T follicular helper cell (primary cell): ENCODE measurements around the gene UBE4B.

ENCODE experiments used
- DNase-seq: peaks from one replicate; pipeline ENCODE4 v3.0.0-alpha.2; 2020; ENCODE audit warnings: low read depth

UBE4B gene

GRCh38 chr1:10033359-10033845 is 644 bp downstream of the UBE4B start:
- DNase-seq, result no peak

DNA sequence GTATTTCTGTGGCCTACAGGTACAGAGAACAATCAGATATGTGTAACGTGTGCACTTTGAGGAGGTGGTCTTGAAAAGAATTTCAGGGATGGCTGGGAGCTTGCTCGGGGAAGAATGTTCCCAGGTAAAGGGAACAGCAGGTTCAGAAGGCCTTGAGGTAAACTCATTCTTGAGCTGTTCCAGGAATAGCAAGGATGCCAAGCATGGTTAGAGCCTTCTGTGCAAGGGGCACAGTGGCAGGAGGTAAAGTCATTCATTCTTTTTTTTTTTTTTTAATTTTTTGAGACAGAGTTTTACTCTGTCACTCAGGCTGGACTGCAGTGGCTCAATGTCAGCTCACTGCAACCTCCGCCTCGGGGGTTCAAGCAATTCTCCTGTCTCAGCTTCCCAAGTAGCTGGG is 10.0 kb downstream of the UBE4B start:
- DNase-seq, result no peak

GRCh38 chr1:10045480-10046355 is 13.0 kb downstream of the UBE4B start:
- no peak for DNase-seq

DNA sequence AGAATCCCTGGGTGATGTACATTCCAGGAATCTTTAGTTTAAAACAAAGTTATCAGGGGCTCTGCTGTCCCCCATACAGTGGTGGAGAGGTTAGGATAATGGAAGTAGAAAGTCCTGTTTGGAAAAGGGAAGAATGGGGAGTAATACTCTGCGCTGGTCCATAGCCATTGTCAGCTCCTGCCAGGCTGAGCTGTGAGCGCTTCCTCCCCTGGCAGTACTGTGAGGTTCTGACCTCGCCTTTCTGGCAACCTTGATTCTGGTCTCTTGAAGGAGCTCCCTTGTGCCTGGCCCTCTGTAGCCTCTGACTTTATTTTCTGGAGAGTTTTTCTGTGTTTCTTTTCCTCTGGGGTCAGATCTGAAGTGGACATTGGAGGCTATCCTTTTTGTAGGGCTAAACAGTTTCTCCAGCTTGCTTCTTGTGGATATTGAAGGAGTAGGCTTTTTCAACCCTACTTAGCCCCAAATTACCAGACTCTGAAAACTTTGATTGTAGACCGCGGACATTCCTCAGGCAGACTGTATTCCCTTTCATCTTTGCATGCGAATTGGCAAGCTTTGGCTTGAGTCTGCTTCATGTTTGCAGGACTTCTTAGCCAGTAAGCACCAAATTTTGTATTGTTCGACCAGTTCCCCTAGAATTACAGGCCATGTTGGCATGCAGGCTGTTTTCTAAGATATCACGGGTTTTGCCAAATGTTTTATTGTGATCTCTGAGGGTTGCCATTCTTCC is 13.8 kb downstream of the UBE4B start:
- DNase-seq, result no peak

GRCh38 chr1:10048601-10049000 is 15.8 kb downstream of the UBE4B start:
- DNase-seq, result no peak

GRCh38 chr1:10050611-10051010 is 17.9 kb downstream of the UBE4B start:
- DNase-seq, result no peak

- DNase-seq, result no peak
Observed at GRCh38 chr1:10051656-10052055, 18.9 kb downstream of the UBE4B start.

- DNase-seq, result no peak
Observed at GRCh38 chr1:10052347-10052746, 19.6 kb downstream of the UBE4B start.

- no peak for DNase-seq
Observed at GRCh38 chr1:10054465-10054864, 21.7 kb downstream of the UBE4B start.

DNA sequence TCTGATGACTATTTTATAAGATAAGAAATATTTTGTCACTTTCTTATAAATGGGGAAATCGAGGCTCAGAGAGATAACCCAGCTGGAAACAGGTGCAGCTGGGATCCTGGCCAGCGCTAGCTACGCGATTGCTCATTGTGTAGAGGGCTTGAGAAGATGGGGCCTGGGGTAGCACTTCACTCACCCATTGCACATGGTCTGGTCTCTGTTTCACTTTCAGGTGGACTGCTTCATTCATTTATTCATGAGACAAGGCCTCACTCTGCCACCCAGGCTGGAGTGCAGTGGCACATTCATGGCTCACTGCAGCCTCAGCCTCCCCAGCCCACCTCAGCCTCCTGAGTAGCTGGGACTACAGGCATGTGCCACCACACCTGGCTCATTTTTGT is 23.8 kb downstream of the UBE4B start:
- DNase-seq, result no peak

GRCh38 chr1:10057343-10057742 is 24.6 kb downstream of the UBE4B start:
- no peak for DNase-seq

DNA sequence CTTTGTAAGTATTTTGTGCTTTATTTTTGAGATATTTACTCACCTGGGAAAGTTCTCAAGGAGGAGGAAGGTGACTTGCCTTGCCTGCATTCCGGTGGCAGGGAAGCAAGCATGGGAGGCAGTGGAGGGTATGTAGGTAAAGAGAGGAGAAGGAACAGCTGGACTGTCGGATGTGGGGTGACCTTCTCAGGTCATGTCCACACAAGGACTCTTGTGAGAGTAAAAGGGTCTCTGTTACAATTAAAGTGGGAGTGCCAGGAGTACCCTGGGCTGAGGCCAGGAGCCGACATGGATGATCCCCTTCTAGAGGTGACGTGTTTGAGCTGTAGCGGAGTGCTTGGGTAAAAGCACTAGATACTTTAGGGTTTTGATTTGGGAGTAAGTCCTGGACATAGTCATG is 25.0 kb downstream of the UBE4B start:
- no peak for DNase-seq

- DNase-seq, result no peak
Observed at GRCh38 chr1:10059342-10059718, 26.6 kb downstream of the UBE4B start.

DNA sequence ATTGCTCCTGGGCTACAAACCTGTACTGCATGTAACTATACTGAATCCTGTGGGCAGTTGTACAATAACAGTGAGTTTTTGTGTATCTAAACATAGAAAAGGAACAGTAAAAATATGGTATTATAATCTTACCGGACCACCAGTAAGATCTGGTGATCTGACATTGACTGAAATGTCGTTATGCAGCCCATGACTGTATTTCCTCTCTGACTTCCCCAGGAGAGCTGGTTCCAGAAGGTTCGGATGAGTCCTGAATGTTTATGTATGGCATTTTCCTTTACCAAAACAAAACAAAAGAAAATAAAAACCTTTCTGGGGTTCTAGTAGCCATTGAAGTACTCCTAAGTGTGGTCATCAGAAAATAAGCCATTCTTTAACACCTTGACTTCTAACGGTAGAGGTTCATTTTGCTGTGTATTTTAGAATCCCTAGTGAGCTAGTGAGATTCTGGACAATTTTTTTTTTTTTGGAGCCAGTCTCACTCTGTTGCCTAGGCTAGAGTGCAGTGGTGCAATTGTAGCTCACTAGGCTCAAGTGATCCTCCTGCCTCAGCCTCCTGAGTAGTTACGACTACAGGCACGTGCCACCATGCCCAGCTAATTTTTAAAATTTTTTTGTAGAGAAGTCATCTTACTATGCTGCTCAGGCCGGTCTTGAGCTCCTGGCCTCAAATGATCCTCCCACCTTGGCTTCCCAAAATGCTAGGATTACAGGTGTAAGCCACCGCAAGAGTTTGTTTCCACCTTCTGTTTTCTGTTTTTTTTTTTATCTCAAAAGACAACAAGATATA is 27.7 kb downstream of the UBE4B start:
- DNase-seq, result no peak

GRCh38 chr1:10061276-10061675 is 28.5 kb downstream of the UBE4B start:
- DNase-seq, result no peak

GRCh38 chr1:10063878-10064277 is 31.1 kb downstream of the UBE4B start:
- no peak for DNase-seq

DNA sequence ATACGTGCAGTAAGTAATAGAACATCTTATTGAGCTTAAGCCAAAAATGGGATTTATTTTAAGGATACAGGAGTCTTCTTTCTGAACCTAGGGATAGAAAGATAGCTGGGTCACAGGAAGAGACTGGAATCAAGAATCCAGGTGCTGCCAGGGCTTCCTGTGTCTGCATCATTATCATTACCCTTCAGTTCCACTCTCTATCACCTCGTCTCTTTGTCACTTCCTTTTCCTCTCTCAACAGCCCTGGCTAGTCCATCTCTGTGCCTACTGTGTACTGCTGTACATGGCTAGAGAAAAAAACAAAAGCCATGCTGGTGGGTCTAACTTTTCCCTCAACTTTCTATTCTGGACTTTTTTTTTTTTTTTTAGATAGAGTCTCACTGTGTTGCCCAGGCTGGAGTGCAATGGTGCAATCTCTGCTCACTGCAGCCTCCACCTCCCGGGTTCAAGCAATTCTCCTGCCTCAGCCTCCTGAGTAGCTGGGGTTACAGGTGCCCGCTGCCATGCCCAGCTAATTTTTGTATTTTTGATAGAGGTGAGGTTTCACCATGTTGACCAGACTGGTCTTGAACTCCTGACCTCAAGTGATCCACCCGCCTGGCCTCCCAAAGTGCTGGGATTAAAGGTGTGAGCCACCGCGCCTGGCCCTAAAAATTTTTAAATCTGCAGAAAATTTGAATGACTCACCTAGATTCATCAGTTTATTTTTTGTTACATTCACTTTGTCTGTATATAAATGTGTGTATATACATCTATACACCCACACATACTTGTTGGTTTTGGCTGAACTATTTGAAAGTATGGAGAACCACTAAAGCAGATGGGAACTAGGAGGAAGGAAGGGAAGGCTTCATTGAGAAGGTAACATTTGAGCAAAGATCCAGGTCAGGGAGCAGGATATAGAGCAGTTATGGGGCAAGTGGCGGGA is 31.9 kb downstream of the UBE4B start:
- no peak for DNase-seq

GRCh38 chr1:10065344-10065685 is 32.6 kb downstream of the UBE4B start:
- no peak for DNase-seq

GRCh38 chr1:10065760-10066159 is 33.0 kb downstream of the UBE4B start:
- no peak for DNase-seq

- DNase-seq, result no peak
Observed at GRCh38 chr1:10068605-10069294, 36.0 kb downstream of the UBE4B start.

DNA sequence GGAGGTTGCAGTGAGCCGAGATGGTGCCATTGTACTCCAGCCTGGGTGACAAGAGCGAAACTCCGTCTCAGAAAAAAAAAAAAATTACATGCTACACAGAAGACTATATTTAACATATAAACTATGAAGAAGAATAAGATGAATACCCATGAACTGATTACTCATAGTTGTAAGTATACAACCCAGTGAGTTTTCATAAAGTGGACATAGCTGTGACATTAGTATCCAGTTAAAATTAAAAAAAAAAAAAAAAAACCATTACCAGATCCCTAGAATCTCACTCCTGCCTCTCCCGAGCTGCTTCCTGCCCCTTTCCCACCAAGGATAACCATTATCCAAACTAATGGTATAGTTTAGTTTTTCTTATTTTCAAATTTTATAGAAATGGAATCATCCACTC is 37.4 kb downstream of the UBE4B start:
- no peak for DNase-seq
